Omental fat pad (tissue), 4 donors: ENCODE results near the gene CCDC171. TPM values are rescaled to one million over a fixed set of nuclear protein-coding genes. Genes with fewer than 3 reads are reported as not detected.
"Not testable (repeated sequence)": the region's sequence is repeated elsewhere in the genome, so short reads cannot be mapped to it uniquely, and the experiment has no call there.

Experiments used
- ATAC-seq: fragments of 150-250 bp; one replicate; pipeline ENCODE4 v1.9.1; 2016; ENCODE audit warnings: mild to moderate bottlenecking, moderate library complexity; ENCODE audit not compliant: low FRiP score
- DNase-seq: peaks from one replicate; pipeline ENCODE4 v3.0.0-alpha.2; 2019; ENCODE audit warnings: low spot score
- total RNA-seq, 4 donors: library from RNA; depleted of rRNA; stranded (reverse); fragments of >200 nt; gene quantifications; one replicate each; pipeline ENCODE4 v1.1.0, GENCODE V29; 2016
- TF ChIP-seq, protein P1 (sequence below), 3 donors: fragments of 450-650 bp; IDR thresholded peaks; one replicate each; pipeline ENCODE4 v1.5.1; 2016 to 2017; ENCODE audit warnings: antibody characterized with exemption in 3 of 3, mild to moderate bottlenecking in 3 of 3, moderate library complexity in 2 of 3

Gene CCDC171
- total RNA-seq, 4 donors from 2014 or later, result 1.1 to 5.0 (median 2.1) TPM

DNA sequence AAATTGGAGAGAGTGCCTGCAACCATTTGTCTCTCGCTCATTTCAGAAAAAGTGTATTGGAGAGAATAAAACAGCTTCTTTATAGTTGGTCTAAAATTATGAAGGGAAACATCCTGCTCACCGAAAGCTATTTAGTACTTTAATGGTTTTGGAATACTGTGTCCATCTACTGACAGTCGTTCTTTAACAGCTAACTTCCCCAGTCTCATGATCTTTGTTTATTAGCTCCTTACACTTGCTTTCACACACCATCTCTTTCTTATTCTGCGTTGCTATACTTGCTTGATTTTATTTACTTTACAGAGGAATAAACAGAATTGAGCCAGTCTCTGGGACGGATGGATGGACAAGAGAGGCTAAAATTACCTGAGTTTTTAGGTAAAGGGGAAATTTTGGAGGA is 229.3 kb downstream of the CCDC171 start:
- DNase-seq (no peak), ATAC-seq (no peak)
- TF ChIP-seq, protein P1, sequence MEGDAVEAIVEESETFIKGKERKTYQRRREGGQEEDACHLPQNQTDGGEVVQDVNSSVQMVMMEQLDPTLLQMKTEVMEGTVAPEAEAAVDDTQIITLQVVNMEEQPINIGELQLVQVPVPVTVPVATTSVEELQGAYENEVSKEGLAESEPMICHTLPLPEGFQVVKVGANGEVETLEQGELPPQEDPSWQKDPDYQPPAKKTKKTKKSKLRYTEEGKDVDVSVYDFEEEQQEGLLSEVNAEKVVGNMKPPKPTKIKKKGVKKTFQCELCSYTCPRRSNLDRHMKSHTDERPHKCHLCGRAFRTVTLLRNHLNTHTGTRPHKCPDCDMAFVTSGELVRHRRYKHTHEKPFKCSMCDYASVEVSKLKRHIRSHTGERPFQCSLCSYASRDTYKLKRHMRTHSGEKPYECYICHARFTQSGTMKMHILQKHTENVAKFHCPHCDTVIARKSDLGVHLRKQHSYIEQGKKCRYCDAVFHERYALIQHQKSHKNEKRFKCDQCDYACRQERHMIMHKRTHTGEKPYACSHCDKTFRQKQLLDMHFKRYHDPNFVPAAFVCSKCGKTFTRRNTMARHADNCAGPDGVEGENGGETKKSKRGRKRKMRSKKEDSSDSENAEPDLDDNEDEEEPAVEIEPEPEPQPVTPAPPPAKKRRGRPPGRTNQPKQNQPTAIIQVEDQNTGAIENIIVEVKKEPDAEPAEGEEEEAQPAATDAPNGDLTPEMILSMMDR (IDR thresholded peaks at IDR 0.05), result no peak

DNA sequence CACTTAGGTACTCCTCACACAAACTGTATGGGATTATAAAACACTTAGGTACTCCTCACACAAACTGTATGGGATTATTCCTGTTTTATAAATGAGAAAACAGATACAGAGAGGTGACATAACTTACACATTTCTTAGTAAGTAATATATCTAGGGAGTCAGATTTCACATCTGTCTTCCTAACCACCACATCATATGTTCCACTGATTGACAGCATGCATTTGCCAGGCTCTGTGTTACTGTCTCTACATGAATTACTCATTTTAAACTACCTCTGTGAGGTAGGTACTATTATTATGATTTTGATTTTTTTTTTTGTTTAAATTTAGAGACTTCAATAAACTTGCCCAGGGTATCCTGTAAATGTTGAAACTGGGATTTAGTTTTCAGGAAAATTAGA is 232.7 kb downstream of the CCDC171 start:
- TF ChIP-seq, protein P1 (IDR thresholded peaks at IDR 0.05), result no peak
- DNase-seq (no peak), ATAC-seq (no peak)

DNA sequence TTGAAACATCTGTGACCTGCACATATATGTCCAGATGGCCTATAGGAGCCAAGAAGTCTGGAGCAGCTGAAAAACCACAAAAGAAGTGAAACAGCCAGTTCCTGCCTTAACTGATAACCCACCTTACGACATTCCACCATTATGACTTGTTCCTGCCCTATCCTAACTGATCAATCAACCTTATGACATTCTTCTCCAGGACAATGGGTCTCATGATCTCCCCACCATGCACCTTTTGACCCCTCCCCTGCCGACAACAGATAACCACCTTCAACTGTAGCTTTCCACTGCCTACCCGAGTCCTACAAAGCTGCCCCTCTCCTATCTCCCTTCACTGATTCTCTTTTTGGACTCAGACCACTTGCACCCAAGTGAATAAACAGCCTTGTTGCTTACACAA is 233.8 kb downstream of the CCDC171 start:
- no peak for DNase-seq
- no peak for ATAC-seq
- TF ChIP-seq, protein P1 (IDR thresholded peaks at IDR 0.05), result no peak

DNA sequence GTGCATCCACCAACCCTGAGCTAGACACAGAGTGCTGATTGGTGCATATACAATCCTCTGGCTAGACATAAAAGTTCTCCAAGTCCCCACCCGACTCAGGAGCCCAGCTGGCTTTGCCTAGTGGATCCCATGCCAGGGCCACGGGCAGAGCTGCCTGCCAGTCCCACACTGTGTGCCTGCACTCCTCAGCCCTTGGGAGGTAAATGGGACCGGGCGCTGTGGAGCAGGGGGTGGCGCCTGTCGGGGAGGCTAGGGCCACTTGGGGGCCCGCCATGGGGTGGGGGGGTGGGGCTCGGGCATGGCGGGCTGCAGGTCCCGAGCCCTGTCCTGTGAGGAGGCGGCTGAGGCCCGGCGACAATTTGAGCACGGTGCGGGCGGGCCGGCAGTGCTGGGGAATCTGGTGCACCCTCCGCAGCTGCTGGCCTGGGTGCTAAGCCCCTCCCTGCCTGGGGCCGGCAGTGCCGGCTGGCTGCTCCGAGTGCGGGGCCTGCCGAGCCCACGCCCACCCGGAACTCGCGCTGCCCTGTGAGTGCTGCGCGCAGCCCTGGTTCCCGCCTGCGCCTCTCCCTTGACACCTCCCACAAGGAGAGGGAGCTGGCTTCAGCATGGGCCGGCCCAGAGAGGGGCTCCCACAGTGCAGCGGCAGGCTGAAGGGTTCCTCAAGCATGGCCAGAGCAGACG is 257.5 kb downstream of the CCDC171 start:
- not testable (repeated sequence) for DNase-seq, ATAC-seq

DNA sequence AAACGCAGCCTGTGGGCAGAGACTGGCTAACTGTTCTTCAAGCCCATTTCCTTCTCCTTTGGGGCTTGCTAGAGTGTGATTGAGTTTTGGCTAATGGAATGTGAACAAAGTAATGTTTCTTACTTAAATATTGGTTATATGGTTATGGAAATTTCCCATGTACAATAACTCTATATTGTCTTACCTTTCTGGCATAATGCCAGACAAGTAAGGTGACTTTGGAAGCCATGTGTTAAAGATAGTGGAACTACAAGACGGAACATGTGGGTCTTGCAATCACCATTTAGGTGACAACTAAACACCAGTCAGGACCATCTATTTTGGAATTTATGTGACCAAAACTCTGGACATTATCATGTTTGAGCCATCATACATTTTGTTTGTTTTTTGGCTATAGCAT is 260.2 kb downstream of the CCDC171 start:
- DNase-seq (no peak), ATAC-seq (no peak)
- TF ChIP-seq, protein P1 (IDR thresholded peaks at IDR 0.05), result no peak

DNA sequence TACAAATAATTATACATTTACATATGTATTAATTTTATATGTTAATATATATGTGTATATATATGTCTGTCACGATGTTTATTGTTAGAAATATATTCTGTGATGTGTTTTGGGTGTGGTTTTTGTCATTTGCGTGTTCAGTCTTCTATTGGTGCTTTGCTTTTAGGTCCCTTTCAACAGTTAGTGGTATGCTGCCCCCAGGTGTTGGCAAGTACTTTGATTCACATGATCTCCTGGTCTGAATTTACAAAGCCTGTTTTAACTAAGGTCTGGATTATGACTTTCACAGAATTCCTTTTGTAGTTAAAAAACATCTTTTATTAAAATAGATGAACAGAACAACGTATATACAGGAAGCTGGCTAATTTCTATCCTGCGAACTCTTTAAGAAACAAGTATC is 271.5 kb downstream of the CCDC171 start:
- DNase-seq, result no peak
- ATAC-seq, result no peak
- TF ChIP-seq, protein P1 (IDR thresholded peaks at IDR 0.05), result no peak

DNA sequence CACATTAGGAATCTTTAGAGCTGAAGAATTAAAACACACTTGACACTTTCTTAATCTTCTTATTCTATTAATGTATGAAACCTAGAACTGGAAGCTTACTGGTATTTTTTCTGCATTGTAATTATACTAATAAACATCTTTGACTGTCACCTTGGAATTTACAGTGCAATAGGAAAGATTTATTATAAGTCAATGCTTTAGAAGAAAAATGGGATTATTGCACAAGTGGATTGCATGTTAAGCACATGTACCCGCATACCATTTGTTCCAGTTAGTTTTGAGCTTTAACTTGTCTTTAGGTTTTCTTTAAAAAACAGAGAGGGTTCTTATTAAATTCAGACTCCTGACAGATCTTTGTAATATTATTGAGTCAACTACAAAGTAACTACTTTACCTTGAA is 278.5 kb downstream of the CCDC171 start:
- TF ChIP-seq, protein P1 (IDR thresholded peaks at IDR 0.05), result no peak
- ATAC-seq, result no peak
- no peak for DNase-seq
